Measurements from ENCODE around the gene CFAP410. TPM values are rescaled to one million over a fixed set of nuclear protein-coding genes. Genes with fewer than 3 reads are reported as not detected.

The CFAP410 gene
- total and polyA plus RNA-seq, 2 of the 13 experiments (the other 11 are each of a cell fraction or from before 2014, with no cell fraction given) = 8.0 to 20.1 TPM

DNA sequence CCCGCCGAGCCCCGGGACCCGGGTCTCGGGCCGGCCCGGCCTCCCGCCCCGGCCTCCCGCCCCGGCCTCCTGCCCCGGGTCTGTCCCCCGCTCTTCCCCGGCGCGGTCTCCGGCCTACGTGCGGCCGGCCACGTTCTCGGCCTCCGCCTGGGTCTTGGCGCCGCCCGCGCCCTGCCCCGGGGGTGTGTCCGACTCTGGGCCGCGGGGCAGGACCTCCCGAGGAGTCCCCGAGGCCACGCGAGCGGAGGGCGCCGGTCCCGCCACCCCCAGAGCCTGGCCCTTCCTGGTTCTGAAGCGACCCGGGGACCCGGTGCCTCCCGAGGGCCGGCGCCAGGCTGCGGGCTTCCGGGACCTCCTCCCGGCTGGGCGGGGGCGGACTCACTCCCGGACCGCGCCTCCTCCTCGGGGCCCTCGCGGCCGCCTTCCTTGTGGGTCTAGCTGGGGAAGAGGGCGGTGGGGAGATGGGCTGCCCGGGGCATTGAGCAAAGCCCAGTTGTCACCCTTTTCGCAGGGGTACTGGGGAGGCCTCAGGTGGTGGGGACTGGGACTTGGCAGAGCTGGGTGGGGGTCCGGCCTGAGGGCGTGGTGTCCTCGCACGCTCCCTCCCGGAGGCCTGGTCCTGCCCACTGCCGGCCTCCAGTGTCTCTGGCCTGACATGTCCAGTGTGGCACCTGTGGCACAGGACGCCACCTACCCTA is 38.8 kb downstream of the CFAP410 start (continued):
- TF ChIP-seq, protein P1, sequence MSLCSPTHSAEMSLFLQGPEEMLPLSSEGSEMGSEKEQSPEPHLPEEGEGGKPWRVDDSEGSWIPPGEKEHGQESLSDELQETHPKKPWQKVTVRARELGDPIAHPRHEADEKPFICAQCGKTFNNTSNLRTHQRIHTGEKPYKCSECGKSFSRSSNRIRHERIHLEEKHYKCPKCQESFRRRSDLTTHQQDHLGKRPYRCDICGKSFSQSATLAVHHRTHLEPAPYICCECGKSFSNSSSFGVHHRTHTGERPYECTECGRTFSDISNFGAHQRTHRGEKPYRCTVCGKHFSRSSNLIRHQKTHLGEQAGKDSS (CRISPR knock-in tag; IDR thresholded peaks at IDR 0.05; ENCODE audit: borderline replicate concordance, low read depth) = no peak
- TF ChIP-seq ZFY (CRISPR knock-in tag; IDR thresholded peaks at IDR 0.05) (peak; percentile 49; the same call in 1 of the 2 replicates), GABPB1 (CRISPR knock-in tag; IDR thresholded peaks at IDR 0.05) (peak; percentile 83), ZNF260 (CRISPR knock-in tag; IDR thresholded peaks at IDR 0.05; ENCODE audit: borderline replicate concordance, low read depth) (no peak), RARG (CRISPR knock-in tag; IDR thresholded peaks at IDR 0.05; ENCODE audit: low read depth) (no peak), FUBP1 (CRISPR knock-in tag; IDR thresholded peaks at IDR 0.05; ENCODE audit: borderline replicate concordance) (no peak), NRL (CRISPR knock-in tag; IDR thresholded peaks at IDR 0.05; ENCODE audit: borderline replicate concordance) (no peak), ZNF558 (CRISPR knock-in tag; IDR thresholded peaks at IDR 0.05; ENCODE audit: borderline replicate concordance) (no peak; the same call in 1 of the 2 replicates), GZF1 (CRISPR knock-in tag; IDR thresholded peaks at IDR 0.05) (0 out of 2 replicates have a peak, but pooled peaks have one; percentile 25), ZNF652 (CRISPR knock-in tag; IDR thresholded peaks at IDR 0.05; ENCODE audit: borderline replicate concordance, low read depth) (no peak), ZMAT3 (CRISPR knock-in tag; conservative IDR thresholded peaks at IDR 0.05) (no peak), ZNF614 (CRISPR knock-in tag; IDR thresholded peaks at IDR 0.05; ENCODE audit: borderline replicate concordance) (no peak), TBP (CRISPR knock-in tag; IDR thresholded peaks at IDR 0.05) (no peak), POGZ (CRISPR knock-in tag; IDR thresholded peaks at IDR 0.05) (peak; percentile 53; the same call in 1 of the 2 replicates), ZNF883 (CRISPR knock-in tag; IDR thresholded peaks at IDR 0.05; ENCODE audit: not compliant biosample characterization) (peak; percentile 90), ZNF232 (CRISPR knock-in tag; IDR thresholded peaks at IDR 0.05; ENCODE audit: borderline replicate concordance) (no peak), PCBP2 (optimal IDR thresholded peaks at IDR 0.05; ENCODE audit: low read depth, low read length, poor library complexity, severe bottlenecking) (no peak), HDAC2 (CRISPR knock-in tag; IDR thresholded peaks at IDR 0.05) (peak; percentile 25; the same call in 1 of the 2 replicates), XRCC5 (optimal IDR thresholded peaks at IDR 0.05; ENCODE audit: low read length) (peak; percentile 44)
- TF ChIP-seq, protein P2, sequence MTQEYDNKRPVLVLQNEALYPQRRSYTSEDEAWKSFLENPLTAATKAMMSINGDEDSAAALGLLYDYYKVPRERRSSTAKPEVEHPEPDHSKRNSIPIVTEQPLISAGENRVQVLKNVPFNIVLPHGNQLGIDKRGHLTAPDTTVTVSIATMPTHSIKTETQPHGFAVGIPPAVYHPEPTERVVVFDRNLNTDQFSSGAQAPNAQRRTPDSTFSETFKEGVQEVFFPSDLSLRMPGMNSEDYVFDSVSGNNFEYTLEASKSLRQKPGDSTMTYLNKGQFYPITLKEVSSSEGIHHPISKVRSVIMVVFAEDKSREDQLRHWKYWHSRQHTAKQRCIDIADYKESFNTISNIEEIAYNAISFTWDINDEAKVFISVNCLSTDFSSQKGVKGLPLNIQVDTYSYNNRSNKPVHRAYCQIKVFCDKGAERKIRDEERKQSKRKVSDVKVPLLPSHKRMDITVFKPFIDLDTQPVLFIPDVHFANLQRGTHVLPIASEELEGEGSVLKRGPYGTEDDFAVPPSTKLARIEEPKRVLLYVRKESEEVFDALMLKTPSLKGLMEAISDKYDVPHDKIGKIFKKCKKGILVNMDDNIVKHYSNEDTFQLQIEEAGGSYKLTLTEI (CRISPR knock-in tag; conservative IDR thresholded peaks at IDR 0.05) = no peak
- TF ChIP-seq, protein P3, sequence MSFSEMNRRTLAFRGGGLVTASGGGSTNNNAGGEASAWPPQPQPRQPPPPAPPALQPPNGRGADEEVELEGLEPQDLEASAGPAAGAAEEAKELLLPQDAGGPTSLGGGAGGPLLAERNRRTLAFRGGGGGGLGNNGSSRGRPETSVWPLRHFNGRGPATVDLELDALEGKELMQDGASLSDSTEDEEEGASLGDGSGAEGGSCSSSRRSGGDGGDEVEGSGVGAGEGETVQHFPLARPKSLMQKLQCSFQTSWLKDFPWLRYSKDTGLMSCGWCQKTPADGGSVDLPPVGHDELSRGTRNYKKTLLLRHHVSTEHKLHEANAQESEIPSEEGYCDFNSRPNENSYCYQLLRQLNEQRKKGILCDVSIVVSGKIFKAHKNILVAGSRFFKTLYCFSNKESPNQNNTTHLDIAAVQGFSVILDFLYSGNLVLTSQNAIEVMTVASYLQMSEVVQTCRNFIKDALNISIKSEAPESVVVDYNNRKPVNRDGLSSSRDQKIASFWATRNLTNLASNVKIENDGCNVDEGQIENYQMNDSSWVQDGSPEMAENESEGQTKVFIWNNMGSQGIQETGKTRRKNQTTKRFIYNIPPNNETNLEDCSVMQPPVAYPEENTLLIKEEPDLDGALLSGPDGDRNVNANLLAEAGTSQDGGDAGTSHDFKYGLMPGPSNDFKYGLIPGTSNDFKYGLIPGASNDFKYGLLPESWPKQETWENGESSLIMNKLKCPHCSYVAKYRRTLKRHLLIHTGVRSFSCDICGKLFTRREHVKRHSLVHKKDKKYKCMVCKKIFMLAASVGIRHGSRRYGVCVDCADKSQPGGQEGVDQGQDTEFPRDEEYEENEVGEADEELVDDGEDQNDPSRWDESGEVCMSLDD (CRISPR knock-in tag; IDR thresholded peaks at IDR 0.05; ENCODE audit: borderline replicate concordance) = no peak
